Caco-2 (cell line): ENCODE measurements around the gene HOXB3. TPM values are rescaled to one million over a fixed set of nuclear protein-coding genes. Genes with fewer than 3 reads are reported as not detected.

Source experiments
- BruUV-seq: library from RNA; stranded (reverse); fragments of 400-500 nt; replicated peaks from 2 replicates; lab custom pipeline; 2021; lab: Mats Ljungman, UMichigan
- CTCF ChIA-PET: fragments of 300-600 bp; sonication (Branson Sonifier 250); formaldehyde crosslinking; loops from one replicate; lab custom pipeline; 2022; ENCODE audit warnings: antibody characterized with exemption; lab: Charles Lee
- POLR2A ChIA-PET: fragments of 300-600 bp; sonication (Branson Sonifier 250); formaldehyde crosslinking; loops from one replicate; lab custom pipeline; 2022; ENCODE audit warnings: antibody characterized with exemption; lab: Charles Lee
- DNase-seq, 2 experiments: peaks; one replicate each; pipeline versions ENCODE4 v3.0.0 to v3.0.0-alpha.2; 2020 to 2022
- H3K27me3 ChIP-seq: replicated peaks from 2 replicates; pipeline ENCODE4 v1.6.0; 2011; ENCODE audit warnings: low read length; ENCODE audit not compliant: control insufficient read depth, insufficient read depth
- H3K36me3 ChIP-seq: 2 replicates; pipeline ENCODE4 v1.5.1; 2011; ENCODE audit warnings: low read length; ENCODE audit not compliant: control insufficient read depth, insufficient read depth
- H3K4me1 ChIP-seq: fragments of 250-450 bp; sonication (Bioruptor Pico); 2 replicates; pipeline ENCODE4 v1.5.1; 2020; ENCODE audit warnings: mild to moderate bottlenecking
- H3K4me3 ChIP-seq: 2 replicates; pipeline ENCODE4 v1.5.1; 2011; ENCODE audit warnings: low read depth, mild to moderate bottlenecking, control low read depth, low read length
- H3K9me3 ChIP-seq: fragments of 250-450 bp; sonication (Bioruptor Pico); 2 replicates; pipeline ENCODE4 v1.5.1; 2020; ENCODE audit warnings: mild to moderate bottlenecking, moderate library complexity
- H3K27ac Mint-ChIP-seq: one replicate; pipeline ENCODE4 v1.8.0; 2022; ENCODE audit warnings: mixed read lengths; ENCODE audit not compliant: unreplicated experiment
- H3K27me3 Mint-ChIP-seq: one replicate; pipeline ENCODE4 v1.8.0; 2022; ENCODE audit warnings: mixed read lengths; ENCODE audit not compliant: insufficient read depth, unreplicated experiment
- H3K36me3 Mint-ChIP-seq: one replicate; pipeline ENCODE4 v1.8.0; 2022; ENCODE audit warnings: mild to moderate bottlenecking, mixed read lengths; ENCODE audit not compliant: insufficient read depth, unreplicated experiment
- H3K4me1 Mint-ChIP-seq: one replicate; pipeline ENCODE4 v1.8.0; 2022; ENCODE audit warnings: low read depth, mixed read lengths; ENCODE audit not compliant: unreplicated experiment
- H3K4me3 Mint-ChIP-seq: one replicate; pipeline ENCODE4 v1.8.0; 2022; ENCODE audit warnings: mild to moderate bottlenecking, moderate library complexity, mixed read lengths; ENCODE audit not compliant: unreplicated experiment
- H3K9me3 Mint-ChIP-seq: one replicate; pipeline ENCODE4 v1.8.0; 2022; ENCODE audit warnings: mixed read lengths; ENCODE audit not compliant: unreplicated experiment
- intact Hi-C: fragments of 100-400 bp; cut with micrococcal nuclease; formaldehyde crosslinking; loops from one replicate; pipeline ENCODE4 v1.10.0; 2022; ENCODE audit not compliant: unreplicated experiment
- total RNA-seq: library from RNA; stranded (reverse); gene quantifications from 2 replicates; pipeline ENCODE4 v1.2.3, GENCODE V29; 2022
- TF ChIP-seq, protein P1 (sequence below), 2 experiments: fragments of 200-600 bp in 1 of 2; IDR thresholded peaks; 1 replicate in 1 of 2; 2 replicates in 1 of 2; pipeline versions ENCODE4 v1.5.1 to v1.8.0; 2011 to 2022; ENCODE audit warnings: antibody characterized with exemption in 1 of 2, control low read depth in 1 of 2, inconsistent platforms in 1 of 2, low read depth in 1 of 2, low read length in 1 of 2, mild to moderate bottlenecking in 1 of 2, moderate library complexity in 1 of 2; ENCODE audit not compliant: insufficient read depth in 1 of 2, severe bottlenecking in 1 of 2, unreplicated experiment in 1 of 2

The HOXB3 gene
- total RNA-seq, 1 experiment from 2014 or later = 7.2 TPM

- TF ChIP-seq, protein P1, sequence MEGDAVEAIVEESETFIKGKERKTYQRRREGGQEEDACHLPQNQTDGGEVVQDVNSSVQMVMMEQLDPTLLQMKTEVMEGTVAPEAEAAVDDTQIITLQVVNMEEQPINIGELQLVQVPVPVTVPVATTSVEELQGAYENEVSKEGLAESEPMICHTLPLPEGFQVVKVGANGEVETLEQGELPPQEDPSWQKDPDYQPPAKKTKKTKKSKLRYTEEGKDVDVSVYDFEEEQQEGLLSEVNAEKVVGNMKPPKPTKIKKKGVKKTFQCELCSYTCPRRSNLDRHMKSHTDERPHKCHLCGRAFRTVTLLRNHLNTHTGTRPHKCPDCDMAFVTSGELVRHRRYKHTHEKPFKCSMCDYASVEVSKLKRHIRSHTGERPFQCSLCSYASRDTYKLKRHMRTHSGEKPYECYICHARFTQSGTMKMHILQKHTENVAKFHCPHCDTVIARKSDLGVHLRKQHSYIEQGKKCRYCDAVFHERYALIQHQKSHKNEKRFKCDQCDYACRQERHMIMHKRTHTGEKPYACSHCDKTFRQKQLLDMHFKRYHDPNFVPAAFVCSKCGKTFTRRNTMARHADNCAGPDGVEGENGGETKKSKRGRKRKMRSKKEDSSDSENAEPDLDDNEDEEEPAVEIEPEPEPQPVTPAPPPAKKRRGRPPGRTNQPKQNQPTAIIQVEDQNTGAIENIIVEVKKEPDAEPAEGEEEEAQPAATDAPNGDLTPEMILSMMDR (IDR thresholded peaks at IDR 0.05; ENCODE audit: insufficient read depth in 1 of 2, low read depth in 1 of 2, low read length in 1 of 2, severe bottlenecking in 1 of 2, unreplicated experiment in 1 of 2) = no peak
- intact Hi-C loops = loop anchor here (2.0 kb wide), 2 partner anchors 19 to 49 kb away; no protein-coding TSS in a partner anchor
- peaks cover 3% of the 10 kb centered on the region; the same call in 1 of the 2 replicates for H3K4me1 ChIP-seq
- Mint-ChIP-seq H3K27me3 (peaks cover 8% of the 10 kb centered on the region), H3K4me1 (peaks cover 11% of the 10 kb centered on the region), H3K9me3 (no peaks in the 10 kb centered on the region), H3K36me3 (no peaks in the 10 kb centered on the region), H3K4me3 (no peak overlapping the region), H3K27ac (no peak overlapping the region)
- CTCF ChIA-PET = no interaction called here
- H3K27me3 ChIP-seq = no peaks in the 10 kb centered on the region
- H3K4me3 ChIP-seq = no peak overlapping the region
- H3K36me3 ChIP-seq = no peaks in the 10 kb centered on the region
- no peak for DNase-seq
- BruUV-seq = no TSS peak
- no peaks in the 10 kb centered on the region for H3K9me3 ChIP-seq
- POLR2A ChIA-PET = no interaction called here
Measured at GRCh38 chr17:48541577-48542113, 48.4 kb downstream of the HOXB3 start.

DNA sequence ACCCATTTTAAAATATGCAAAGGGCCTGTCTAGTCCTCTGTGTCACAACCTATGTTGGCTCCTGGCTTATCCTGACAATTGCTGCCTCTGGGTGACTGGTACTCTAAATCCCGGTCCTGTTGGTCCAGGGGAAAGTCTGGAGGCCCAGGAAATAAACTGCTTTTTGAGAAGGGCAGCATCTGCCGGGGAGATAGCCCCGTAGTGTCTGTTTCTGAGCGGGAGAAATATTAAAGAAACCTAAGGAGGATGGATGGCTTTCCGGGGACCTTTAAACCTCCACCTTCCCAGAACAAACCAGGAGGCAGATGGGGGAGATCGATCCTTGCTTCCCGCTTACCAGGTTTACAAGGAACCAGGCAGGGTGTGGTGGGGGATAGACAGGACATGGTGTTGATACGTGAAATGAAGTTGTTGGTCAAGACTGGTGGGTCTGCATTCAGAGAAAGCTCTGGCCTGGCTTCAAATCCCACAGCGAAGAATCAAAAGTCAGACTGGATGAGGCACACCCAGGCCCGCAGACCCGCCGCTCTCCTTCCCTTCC is 48.9 kb downstream of the HOXB3 start:
- Mint-ChIP-seq H3K9me3 (no peaks in the 10 kb centered on the region), H3K27me3 (peaks cover 8% of the 10 kb centered on the region), H3K4me3 (peak overlapping the region; percentile 6), H3K36me3 (no peaks in the 10 kb centered on the region), H3K27ac (no peak overlapping the region), H3K4me1 (peaks cover 11% of the 10 kb centered on the region)
- TF ChIP-seq, protein P1 (IDR thresholded peaks at IDR 0.05; ENCODE audit: insufficient read depth in 1 of 2, low read depth in 1 of 2, low read length in 1 of 2, severe bottlenecking in 1 of 2, unreplicated experiment in 1 of 2) = no peak
- no peaks in the 10 kb centered on the region for H3K4me1 ChIP-seq
- no peaks in the 10 kb centered on the region for H3K9me3 ChIP-seq
- no peak overlapping the region for H3K4me3 ChIP-seq
- intact Hi-C loops = no loop called here
- no peak for DNase-seq
- BruUV-seq = no TSS peak
- ChIA-PET CTCF (no interaction called here), POLR2A (no interaction called here)
- H3K27me3 ChIP-seq = no peaks in the 10 kb centered on the region
- no peaks in the 10 kb centered on the region for H3K36me3 ChIP-seq

- CTCF ChIA-PET = interaction anchor here (0.5 to 0.8 kb wide), 2 partner anchors 15 to 601 kb away, joined by 3 to 6 read pairs; no protein-coding TSS in a partner anchor
- DNase-seq = no peak
- Histone ChIP-seq H3K4me3 (no peak overlapping the region), H3K9me3 (no peaks in the 10 kb centered on the region), H3K4me1 (no peaks in the 10 kb centered on the region), H3K36me3 (no peaks in the 10 kb centered on the region), H3K27me3 (no peaks in the 10 kb centered on the region)
- Mint-ChIP-seq H3K4me1 (peaks cover 11% of the 10 kb centered on the region), H3K27ac (no peak overlapping the region), H3K27me3 (peaks cover 8% of the 10 kb centered on the region), H3K9me3 (no peaks in the 10 kb centered on the region), H3K36me3 (no peaks in the 10 kb centered on the region), H3K4me3 (no peak overlapping the region)
- TF ChIP-seq, protein P1 (IDR thresholded peaks at IDR 0.05; ENCODE audit: insufficient read depth in 1 of 2, low read depth in 1 of 2, low read length in 1 of 2, severe bottlenecking in 1 of 2, unreplicated experiment in 1 of 2) = no peak
- POLR2A ChIA-PET = no interaction called here
- intact Hi-C loops = no loop called here
- no TSS peak for BruUV-seq
Measured at GRCh38 chr17:48540213-48540612, 49.8 kb downstream of the HOXB3 start.
